Rectal smooth muscle tissue (tissue), 1 donor: ENCODE data around the gene PSMG1.
"Not testable (repeated sequence)": the region's sequence is repeated elsewhere in the genome, so short reads cannot be mapped to it uniquely, and the experiment has no call there.

Source experiments
- H3K27ac ChIP-seq: one replicate; pipeline ENCODE4 v1.7.0; 2013; ENCODE audit warnings: low read depth, low read length, inconsistent platforms
- H3K27me3 ChIP-seq: one replicate; pipeline ENCODE4 v1.7.0; 2013; ENCODE audit warnings: low read length; ENCODE audit not compliant: control insufficient read depth, insufficient read depth
- H3K36me3 ChIP-seq: one replicate; pipeline ENCODE4 v1.7.0; 2013; ENCODE audit warnings: low read length; ENCODE audit not compliant: control insufficient read depth, insufficient read depth
- H3K4me1 ChIP-seq: one replicate; pipeline ENCODE4 v1.7.0; 2013; ENCODE audit warnings: low read length; ENCODE audit not compliant: control insufficient read depth, insufficient read depth
- H3K4me3 ChIP-seq: one replicate; pipeline ENCODE4 v1.7.0; 2013; ENCODE audit warnings: low read length
- H3K9ac ChIP-seq: one replicate; pipeline ENCODE4 v1.7.0; 2013; ENCODE audit warnings: low read length

Gene PSMG1

DNA sequence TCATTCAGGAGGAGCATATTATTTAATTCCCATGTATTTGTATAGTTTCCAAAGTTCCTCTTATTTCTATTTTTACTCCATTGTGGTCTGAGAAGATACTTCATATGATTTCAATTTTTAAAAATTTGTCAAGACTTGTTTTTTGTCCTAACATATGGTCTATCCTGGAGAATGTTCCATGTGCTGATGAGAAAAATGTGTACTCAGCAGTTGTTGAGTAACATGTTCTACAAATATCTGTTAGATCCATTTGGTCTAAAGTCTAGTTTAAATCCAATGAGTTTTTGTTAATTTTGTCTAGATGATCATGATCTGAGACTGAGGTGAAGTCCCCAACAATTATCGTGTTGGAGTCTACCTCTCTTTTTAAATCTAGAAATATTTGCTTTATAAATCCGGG is 14.5 kb downstream of the PSMG1 start:
- H3K4me3 ChIP-seq, result no peak overlapping the region
- H3K4me1 ChIP-seq, result no peaks in the 10 kb centered on the region
- no peak overlapping the region for H3K27ac ChIP-seq
- no peaks in the 10 kb centered on the region for H3K27me3 ChIP-seq
- no peaks in the 10 kb centered on the region for H3K36me3 ChIP-seq
- no peak overlapping the region for H3K9ac ChIP-seq

DNA sequence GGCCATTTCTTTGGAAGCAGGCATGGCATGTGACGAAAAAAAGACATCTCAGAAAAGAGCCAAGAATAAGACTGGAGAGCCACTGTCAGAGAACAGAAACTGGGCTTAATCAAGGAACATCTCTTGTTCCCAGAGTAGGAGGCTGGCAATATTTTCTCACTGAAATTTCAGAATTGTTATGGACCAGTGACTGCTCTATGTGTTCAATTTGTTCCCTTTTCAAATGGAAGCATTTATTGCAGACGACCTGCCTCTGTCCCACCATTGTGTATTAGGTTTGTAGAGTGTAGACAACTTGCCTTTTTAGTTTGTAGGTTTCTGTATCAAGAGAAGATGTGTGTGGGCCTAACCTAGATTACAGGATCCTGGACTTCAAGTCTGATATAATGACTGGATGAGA is 18.7 kb downstream of the PSMG1 start:
- Histone ChIP-seq H3K4me1 (no peaks in the 10 kb centered on the region), H3K4me3 (no peak overlapping the region), H3K27ac (no peak overlapping the region)

DNA sequence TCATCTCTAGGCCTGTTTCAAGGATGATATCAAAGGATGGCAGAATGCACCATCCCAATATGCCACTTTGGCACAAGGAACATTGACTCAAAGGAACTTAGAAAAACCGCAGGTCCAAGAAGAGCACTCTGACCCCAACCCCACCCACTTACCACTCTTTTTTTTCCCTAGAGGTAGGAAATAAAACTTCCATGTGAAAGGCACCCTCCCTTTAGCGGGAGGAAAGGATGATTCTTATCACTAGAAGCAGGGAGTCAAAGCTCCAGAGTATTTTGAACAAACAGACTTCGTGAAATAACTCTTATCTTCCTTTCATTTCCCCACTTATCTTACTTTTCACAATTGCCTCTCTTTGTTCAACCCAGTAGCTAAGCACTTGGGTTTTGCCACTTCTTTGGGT is 22.2 kb downstream of the PSMG1 start:
- Histone ChIP-seq H3K27ac (no peak overlapping the region), H3K4me3 (no peak overlapping the region), H3K36me3 (no peaks in the 10 kb centered on the region), H3K27me3 (no peaks in the 10 kb centered on the region), H3K4me1 (no peaks in the 10 kb centered on the region), H3K9ac (no peak overlapping the region)

More for the DNA sequence above, 18.7 kb downstream of the PSMG1 start:
- no peaks in the 10 kb centered on the region for H3K27me3 ChIP-seq
- no peak overlapping the region for H3K9ac ChIP-seq
- H3K36me3 ChIP-seq, result no peaks in the 10 kb centered on the region

DNA sequence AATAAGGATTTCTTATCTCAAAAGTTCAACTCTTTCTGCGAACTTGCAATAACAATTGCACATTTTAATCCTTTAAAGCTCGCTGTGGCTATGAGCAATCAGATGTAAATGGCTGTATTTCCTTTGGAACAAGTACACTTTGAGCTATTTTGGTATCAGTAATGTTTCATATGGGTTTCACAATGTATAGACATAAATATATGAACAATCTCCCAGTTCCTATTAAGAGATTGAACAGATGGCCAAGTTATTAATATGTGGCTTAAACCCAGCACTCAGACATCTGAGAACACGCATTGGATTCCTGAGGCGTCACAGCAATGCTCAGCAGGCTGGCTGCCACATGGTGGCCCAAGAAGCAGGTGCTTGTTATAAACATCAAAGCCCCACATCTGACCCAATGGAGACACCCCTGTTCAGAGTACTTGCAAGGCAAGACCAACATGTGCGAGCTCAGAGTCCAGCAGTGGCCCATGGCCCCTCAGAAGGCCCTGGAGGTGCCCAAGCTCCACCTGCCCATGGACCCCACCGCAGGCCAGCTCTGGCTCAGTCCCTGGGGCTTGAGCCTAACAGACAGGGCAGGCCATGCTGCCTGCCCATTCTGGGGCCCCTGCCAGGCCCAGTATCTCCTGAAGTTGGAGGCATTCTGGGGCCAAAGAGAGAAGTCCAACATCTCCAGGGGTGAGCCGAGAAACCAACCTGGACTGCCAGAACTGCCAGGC is 23.7 kb downstream of the PSMG1 start:
- Histone ChIP-seq H3K27me3 (no peaks in the 10 kb centered on the region), H3K4me3 (no peak overlapping the region), H3K36me3 (no peaks in the 10 kb centered on the region), H3K4me1 (no peaks in the 10 kb centered on the region), H3K27ac (no peak overlapping the region), H3K9ac (no peak overlapping the region)

DNA sequence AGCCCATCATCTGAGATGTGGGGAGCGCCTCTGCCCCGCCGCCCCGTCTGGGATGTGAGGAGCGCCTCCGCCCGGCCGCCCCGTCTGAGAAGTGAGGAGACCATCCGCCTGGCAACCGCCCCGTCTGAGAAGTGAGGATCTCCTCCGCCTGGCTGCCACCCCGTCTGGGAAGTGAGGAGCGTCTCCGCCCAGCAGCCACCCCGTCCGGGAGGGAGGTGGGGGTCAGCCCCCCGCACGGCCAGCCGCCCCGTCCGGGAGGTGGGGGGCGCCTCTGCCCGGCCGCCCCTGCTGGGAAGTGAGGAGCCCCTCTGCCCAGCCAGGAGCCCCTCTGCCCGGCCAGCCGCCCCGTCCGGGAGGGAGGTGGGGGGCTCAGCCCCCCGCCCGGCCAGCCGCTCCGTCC is 26.0 kb downstream of the PSMG1 start:
- H3K4me1 ChIP-seq, H3K9ac ChIP-seq, H3K4me3 ChIP-seq, H3K36me3 ChIP-seq, H3K27ac ChIP-seq, H3K27me3 ChIP-seq: not testable (repeated sequence)

DNA sequence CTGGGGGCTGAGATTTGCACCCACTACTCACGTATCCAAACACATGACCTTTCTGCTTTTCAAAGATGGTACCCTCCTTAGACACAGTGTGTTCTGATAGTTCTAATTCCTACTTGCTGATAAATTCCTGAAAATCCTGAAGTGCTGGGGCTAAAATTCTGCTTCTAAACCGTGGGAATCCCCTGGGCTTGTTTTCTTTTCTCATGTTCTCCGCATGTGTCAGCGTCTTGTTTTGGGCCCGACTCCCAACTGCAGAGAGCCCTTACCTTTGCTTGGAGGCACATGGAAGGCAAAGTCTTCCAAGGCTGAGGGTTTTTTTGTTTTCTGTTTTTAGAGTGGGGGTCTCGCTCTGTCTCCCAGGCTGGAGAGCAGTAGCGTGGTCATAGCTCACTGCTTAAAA is 27.2 kb downstream of the PSMG1 start:
- Histone ChIP-seq H3K4me1 (no peaks in the 10 kb centered on the region), H3K27me3 (no peaks in the 10 kb centered on the region), H3K4me3 (no peak overlapping the region), H3K36me3 (no peaks in the 10 kb centered on the region), H3K9ac (no peak overlapping the region), H3K27ac (no peak overlapping the region)

DNA sequence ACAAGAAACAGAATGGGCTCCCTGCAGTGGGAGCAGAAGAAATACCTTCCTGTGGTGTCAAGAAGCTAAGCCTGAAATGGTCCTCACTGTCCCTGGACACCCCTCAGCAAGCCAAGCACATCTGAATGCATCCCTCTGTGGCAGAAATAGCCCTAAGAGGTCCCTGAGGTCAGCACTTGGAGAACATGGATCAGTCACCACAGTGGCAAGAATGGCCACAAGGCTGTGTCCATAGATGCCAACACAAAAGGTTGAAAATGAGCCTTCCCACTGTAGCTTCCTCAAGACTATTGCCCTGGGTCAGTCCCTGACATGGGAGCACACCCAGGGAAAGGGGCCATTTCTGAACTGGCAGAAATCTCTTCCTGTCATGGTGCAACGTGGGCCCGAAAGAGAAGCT is 27.7 kb downstream of the PSMG1 start:
- no peaks in the 10 kb centered on the region for H3K4me1 ChIP-seq
- H3K9ac ChIP-seq, result no peak overlapping the region
- H3K36me3 ChIP-seq, result no peaks in the 10 kb centered on the region
- no peaks in the 10 kb centered on the region for H3K27me3 ChIP-seq
- no peak overlapping the region for H3K27ac ChIP-seq
- H3K4me3 ChIP-seq, result no peak overlapping the region

DNA sequence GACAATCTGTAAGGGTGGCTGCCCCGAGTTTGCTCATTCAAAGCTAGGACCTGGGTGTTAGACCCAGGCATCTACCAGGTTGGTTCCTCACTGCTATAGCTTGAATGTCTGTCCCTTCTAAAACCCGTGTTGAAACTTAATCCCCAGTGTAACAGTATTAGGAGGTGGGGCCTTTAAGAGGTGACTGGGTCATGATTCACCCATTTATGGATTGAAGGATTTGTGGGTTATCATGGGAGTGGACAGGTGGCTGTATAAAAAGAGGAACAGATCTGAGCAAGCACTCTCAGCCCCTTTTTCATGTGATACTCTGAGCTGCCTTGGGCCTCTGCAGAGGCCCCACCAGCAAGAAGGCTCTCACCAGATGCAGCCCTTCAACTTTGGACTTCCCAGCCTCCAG is 29.4 kb downstream of the PSMG1 start:
- Histone ChIP-seq H3K27me3 (no peaks in the 10 kb centered on the region), H3K4me3 (no peak overlapping the region)

DNA sequence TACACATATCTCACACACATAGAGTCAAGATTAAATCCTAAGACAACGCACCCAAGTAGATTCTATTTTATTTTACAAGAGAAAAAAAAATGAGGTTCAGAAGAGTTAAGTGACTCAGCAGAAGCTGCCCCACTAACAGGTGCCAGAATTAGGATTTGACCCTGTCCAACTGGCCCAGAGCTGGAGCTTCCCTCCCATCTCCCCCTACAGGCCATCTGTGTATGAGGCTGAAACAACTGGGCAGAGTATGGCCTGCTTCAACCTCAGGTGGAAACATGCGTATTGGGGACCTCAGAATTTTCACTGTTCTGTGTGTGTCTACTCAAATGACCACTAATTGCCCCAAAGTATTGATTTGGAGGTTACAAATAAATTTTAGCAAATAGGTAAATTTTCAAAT is 29.9 kb downstream of the PSMG1 start:
- H3K4me1 ChIP-seq, result no peaks in the 10 kb centered on the region
- H3K27me3 ChIP-seq, result no peaks in the 10 kb centered on the region
- H3K4me3 ChIP-seq, result no peak overlapping the region
- no peak overlapping the region for H3K27ac ChIP-seq
- H3K9ac ChIP-seq, result no peak overlapping the region
- H3K36me3 ChIP-seq, result no peaks in the 10 kb centered on the region

More for the DNA sequence above, 29.4 kb downstream of the PSMG1 start:
- Histone ChIP-seq H3K36me3 (no peaks in the 10 kb centered on the region), H3K4me1 (no peaks in the 10 kb centered on the region), H3K9ac (no peak overlapping the region), H3K27ac (no peak overlapping the region)

DNA sequence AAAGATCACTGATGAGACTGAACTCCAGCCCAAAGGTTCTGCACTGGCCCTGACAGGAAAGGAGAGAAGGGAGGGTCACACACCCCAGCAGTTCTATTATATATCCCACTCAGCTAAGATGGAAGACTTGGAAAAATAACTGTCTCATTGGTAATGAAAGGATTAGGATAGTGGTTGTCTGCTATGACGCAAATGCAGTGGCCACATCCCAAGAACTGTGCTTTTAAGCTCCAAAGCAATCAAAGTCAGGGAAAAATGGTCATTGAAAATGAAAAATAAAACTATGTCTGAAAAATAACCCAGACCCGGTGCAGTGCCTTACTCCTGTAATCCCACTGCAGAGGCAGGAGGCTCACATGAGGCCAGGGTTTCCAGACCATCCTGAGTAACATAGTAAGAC is 31.0 kb downstream of the PSMG1 start:
- H3K27ac ChIP-seq, result no peak overlapping the region
- no peaks in the 10 kb centered on the region for H3K27me3 ChIP-seq
- H3K36me3 ChIP-seq, result no peaks in the 10 kb centered on the region
- no peak overlapping the region for H3K9ac ChIP-seq
- H3K4me3 ChIP-seq, result no peak overlapping the region
- no peaks in the 10 kb centered on the region for H3K4me1 ChIP-seq

DNA sequence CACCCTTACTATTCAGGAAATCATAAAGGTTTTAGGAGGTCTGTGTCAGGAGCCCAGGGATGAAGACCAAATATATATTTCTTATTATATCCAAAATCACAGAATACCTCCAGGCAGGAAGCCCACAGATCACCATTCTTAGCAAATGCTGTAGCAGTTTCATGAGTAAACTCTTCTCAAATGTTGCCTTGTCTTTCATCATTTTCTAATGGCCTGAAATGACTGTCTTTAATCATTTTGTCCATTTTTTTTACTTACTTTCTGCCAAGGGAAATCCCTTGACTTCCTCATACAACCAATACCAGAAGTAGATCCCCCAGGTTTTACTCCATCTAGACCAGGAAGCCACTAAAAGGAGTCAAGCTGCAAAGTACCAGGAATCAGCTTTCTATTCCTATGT is 32.4 kb downstream of the PSMG1 start:
- H3K9ac ChIP-seq, result no peak overlapping the region
- H3K36me3 ChIP-seq, result no peaks in the 10 kb centered on the region
- no peak overlapping the region for H3K27ac ChIP-seq

DNA sequence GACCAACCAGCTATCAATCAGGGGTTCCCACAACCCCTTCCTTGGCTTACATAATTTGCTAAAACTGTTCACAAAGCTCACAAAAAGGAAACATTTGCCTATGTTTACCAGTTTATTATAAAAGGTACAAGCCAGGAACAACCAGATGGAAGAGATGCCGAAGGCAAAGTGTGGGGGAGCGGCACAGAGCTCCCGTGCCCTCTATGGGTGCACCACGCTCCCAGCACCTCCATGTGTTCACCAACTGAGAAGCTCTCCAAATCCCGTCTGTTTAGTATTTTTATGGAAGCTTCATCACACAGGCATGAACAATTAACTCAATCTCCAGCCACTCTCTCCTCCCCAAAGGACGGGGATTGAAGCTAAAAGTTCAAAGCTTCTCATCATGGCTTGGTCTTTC is 32.9 kb downstream of the PSMG1 start:
- H3K27me3 ChIP-seq, result no peaks in the 10 kb centered on the region
- H3K27ac ChIP-seq, result no peak overlapping the region
- no peak overlapping the region for H3K9ac ChIP-seq
- no peaks in the 10 kb centered on the region for H3K4me1 ChIP-seq
- no peaks in the 10 kb centered on the region for H3K36me3 ChIP-seq
- H3K4me3 ChIP-seq, result no peak overlapping the region

More for the DNA sequence above, 32.4 kb downstream of the PSMG1 start:
- Histone ChIP-seq H3K27me3 (no peaks in the 10 kb centered on the region), H3K4me3 (no peak overlapping the region), H3K4me1 (no peaks in the 10 kb centered on the region)

DNA sequence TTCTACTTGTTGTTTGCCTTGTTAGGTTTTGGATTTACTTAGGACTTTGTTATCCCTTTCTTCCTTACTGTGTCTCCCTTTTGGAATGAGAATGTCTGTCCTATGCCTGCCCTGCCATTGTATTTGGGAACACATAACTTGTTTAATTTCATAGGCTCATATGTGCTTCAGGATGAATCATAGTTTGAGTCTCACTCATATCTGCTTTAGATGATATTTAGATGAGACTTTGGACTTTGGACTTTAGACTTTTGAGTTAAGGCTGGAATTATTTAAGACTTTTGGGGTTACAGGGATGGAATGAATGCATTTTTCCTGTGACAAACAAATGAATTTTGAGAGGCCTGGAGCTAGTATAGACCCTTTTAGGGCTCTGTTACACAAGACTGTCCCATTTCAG is 33.4 kb downstream of the PSMG1 start:
- Histone ChIP-seq H3K4me3 (no peak overlapping the region), H3K36me3 (no peaks in the 10 kb centered on the region), H3K27me3 (no peaks in the 10 kb centered on the region), H3K27ac (no peak overlapping the region), H3K9ac (no peak overlapping the region), H3K4me1 (no peaks in the 10 kb centered on the region)
